SJSA1 (cell line): ENCODE data around the gene PACRG. TPM values are rescaled to one million over a fixed set of nuclear protein-coding genes. Genes with fewer than 3 reads are reported as not detected.

Experiments used
- DNase-seq, 2 experiments: peaks; one replicate each; pipeline ENCODE4 v3.0.0-alpha.2; 2015 to 2020; ENCODE audit warnings: low spot score in 2 of 2, low read depth in 1 of 2
- H3K27ac ChIP-seq: fragments of 250-450 bp; sonication (Bioruptor Pico); 2 replicates; pipeline ENCODE4 v1.5.1; 2020; ENCODE audit warnings: mild to moderate bottlenecking, moderate library complexity
- H3K27me3 ChIP-seq: fragments of 250-450 bp; sonication (Bioruptor Pico); replicated peaks from 2 replicates; pipeline ENCODE4 v1.5.1; 2020; ENCODE audit warnings: mild to moderate bottlenecking, moderate library complexity
- H3K36me3 ChIP-seq: fragments of 250-450 bp; sonication (Bioruptor Pico); 2 replicates; pipeline ENCODE4 v1.5.1; 2020; ENCODE audit warnings: mild to moderate bottlenecking
- H3K4me1 ChIP-seq: fragments of 250-450 bp; sonication (Bioruptor Pico); replicated peaks from 2 replicates; pipeline ENCODE4 v1.6.1; 2021; ENCODE audit warnings: mild to moderate bottlenecking
- H3K4me3 ChIP-seq: fragments of 250-450 bp; sonication (Bioruptor Pico); 2 replicates; pipeline ENCODE4 v1.5.1; 2020; ENCODE audit warnings: mild to moderate bottlenecking
- H3K9me3 ChIP-seq: fragments of 250-450 bp; sonication (Bioruptor Pico); replicated peaks from 2 replicates; pipeline ENCODE4 v1.5.1; 2020; ENCODE audit warnings: mild to moderate bottlenecking
- total RNA-seq: library from RNA; depleted of rRNA; stranded (reverse); fragments of >200 nt; shearing (Covaris generic); gene quantifications from 2 replicates; pipeline ENCODE4 v1.2.3, GENCODE V29; 2014

PACRG gene
- total RNA-seq, 1 experiment from 2014 or later = not detected

DNA sequence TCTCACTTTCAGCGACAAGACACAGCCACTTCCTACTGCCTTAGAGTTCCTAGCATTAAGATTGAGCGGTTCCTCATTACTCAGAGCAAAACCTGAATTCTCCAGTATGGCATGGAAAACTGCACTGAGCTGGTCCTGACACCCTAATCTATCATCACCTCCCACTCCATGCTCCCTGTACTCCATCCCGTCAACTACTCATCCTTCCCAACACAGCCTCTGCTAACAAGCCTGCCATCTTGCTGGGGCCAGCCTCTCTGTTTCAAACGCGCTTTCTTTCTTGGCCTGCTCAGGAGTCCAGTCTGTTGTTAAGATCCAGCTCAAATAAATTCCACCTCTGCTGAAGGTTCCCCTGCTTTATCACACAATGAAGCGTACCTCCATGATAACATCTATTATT is 12.2 kb upstream of the PACRG start:
- DNase-seq = no peak
- H3K27me3 ChIP-seq = no peaks in the 10 kb centered on the region
- no peaks in the 10 kb centered on the region for H3K36me3 ChIP-seq

GRCh38 chr6:162719528-162719927 is 8.2 kb upstream of the PACRG start:
- H3K4me3 ChIP-seq = no peak overlapping the region
- no peaks in the 10 kb centered on the region for H3K4me1 ChIP-seq
- no peaks in the 10 kb centered on the region; the same call in 1 of the 2 replicates for H3K9me3 ChIP-seq
- H3K27me3 ChIP-seq = no peaks in the 10 kb centered on the region; the same call in 1 of the 2 replicates
- no peak overlapping the region for H3K27ac ChIP-seq
- no peaks in the 10 kb centered on the region for H3K36me3 ChIP-seq
- no peak for DNase-seq

More for the DNA sequence above, 12.2 kb upstream of the PACRG start:
- Histone ChIP-seq H3K4me3 (no peak overlapping the region), H3K4me1 (no peaks in the 10 kb centered on the region), H3K27ac (no peak overlapping the region), H3K9me3 (no peaks in the 10 kb centered on the region; the same call in 1 of the 2 replicates)

GRCh38 chr6:162721404-162721687 is 6.4 kb upstream of the PACRG start:
- H3K4me1 ChIP-seq = no peaks in the 10 kb centered on the region
- H3K27ac ChIP-seq = no peak overlapping the region
- no peak overlapping the region for H3K4me3 ChIP-seq
- H3K36me3 ChIP-seq = no peaks in the 10 kb centered on the region
- DNase-seq = no peak
- H3K9me3 ChIP-seq = no peaks in the 10 kb centered on the region; the same call in 1 of the 2 replicates
- no peaks in the 10 kb centered on the region; the same call in 1 of the 2 replicates for H3K27me3 ChIP-seq

DNA sequence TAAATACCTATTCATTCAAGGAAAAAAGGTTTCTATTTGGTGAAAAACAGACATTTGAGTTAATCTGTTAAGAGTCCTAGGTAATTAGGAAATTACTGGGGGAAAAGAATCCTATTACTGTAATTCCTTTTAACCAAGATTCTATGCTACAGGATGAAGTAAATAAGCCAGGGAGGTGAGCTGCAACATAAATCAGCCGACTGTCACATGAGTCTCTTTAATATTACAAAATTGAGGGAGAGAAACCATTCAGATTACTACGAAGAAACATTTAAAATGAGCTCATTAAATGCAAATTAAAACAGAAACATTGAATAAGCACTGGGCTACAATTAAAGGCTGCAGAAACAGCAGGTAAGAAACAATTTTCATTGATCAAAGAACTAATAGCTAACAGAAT is 5.5 kb upstream of the PACRG start:
- Histone ChIP-seq H3K27me3 (no peaks in the 10 kb centered on the region; the same call in 1 of the 2 replicates), H3K36me3 (no peaks in the 10 kb centered on the region), H3K4me1 (no peaks in the 10 kb centered on the region), H3K27ac (no peak overlapping the region), H3K4me3 (no peak overlapping the region), H3K9me3 (no peaks in the 10 kb centered on the region)
- DNase-seq = no peak

- H3K4me1 ChIP-seq = no peaks in the 10 kb centered on the region
- no peak overlapping the region for H3K4me3 ChIP-seq
- H3K9me3 ChIP-seq = no peaks in the 10 kb centered on the region
- no peaks in the 10 kb centered on the region; the same call in 1 of the 2 replicates for H3K27me3 ChIP-seq
- H3K27ac ChIP-seq = no peak overlapping the region
- H3K36me3 ChIP-seq = no peaks in the 10 kb centered on the region
- DNase-seq = no peak
Measured at GRCh38 chr6:162722633-162723032, 5.1 kb upstream of the PACRG start.

DNA sequence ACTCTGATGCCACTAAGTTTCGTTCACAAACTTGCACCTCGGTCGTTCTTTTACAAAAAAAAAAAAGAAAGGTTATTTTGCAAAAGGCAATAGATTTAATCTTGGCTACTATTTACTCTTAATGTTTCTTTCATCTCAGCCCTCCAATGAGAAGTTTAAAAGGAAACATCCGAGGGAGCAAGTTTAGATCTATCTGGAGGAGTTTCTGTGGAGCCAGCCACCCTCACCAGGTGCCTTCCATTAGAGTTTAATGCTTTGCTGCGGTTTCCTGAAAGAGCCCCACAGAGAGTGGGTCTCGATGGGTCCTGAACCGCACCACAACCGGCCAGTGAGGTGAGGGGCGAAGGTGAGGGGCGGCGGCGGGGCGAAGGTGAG is 840 bp upstream of the PACRG start:
- no peaks in the 10 kb centered on the region; the same call in 1 of the 2 replicates for H3K27me3 ChIP-seq
- H3K27ac ChIP-seq = no peak overlapping the region
- H3K4me1 ChIP-seq = no peaks in the 10 kb centered on the region
- H3K4me3 ChIP-seq = peak overlapping the region; percentile 75
- no peak for DNase-seq
- no peaks in the 10 kb centered on the region for H3K9me3 ChIP-seq
- H3K36me3 ChIP-seq = no peaks in the 10 kb centered on the region

DNA sequence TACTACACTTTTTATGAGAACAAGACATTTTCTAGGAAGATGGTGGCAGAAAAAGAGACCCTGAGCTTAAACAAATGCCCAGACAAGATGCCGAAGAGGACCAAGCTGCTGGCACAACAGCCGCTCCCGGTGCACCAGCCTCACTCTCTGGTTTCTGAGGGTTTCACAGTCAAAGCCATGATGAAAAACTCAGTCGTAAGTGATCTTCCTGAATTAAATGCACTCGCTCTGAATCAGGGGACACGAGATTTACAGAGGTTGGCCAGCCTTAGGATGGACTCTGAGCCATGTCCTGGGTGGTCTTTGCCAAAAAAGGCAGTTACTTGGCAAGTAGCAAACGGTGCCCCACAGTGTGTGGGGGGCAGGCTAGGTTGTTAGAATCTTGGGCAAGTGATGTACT is 423 bp downstream of the PACRG start:
- H3K9me3 ChIP-seq = no peaks in the 10 kb centered on the region
- no peaks in the 10 kb centered on the region for H3K36me3 ChIP-seq
- no peak for DNase-seq
- peak overlapping the region; percentile 75 for H3K4me3 ChIP-seq
- H3K27ac ChIP-seq = peak overlapping the region; percentile 5; the same call in 1 of the 2 replicates
- H3K27me3 ChIP-seq = no peaks in the 10 kb centered on the region
- H3K4me1 ChIP-seq = no peaks in the 10 kb centered on the region

DNA sequence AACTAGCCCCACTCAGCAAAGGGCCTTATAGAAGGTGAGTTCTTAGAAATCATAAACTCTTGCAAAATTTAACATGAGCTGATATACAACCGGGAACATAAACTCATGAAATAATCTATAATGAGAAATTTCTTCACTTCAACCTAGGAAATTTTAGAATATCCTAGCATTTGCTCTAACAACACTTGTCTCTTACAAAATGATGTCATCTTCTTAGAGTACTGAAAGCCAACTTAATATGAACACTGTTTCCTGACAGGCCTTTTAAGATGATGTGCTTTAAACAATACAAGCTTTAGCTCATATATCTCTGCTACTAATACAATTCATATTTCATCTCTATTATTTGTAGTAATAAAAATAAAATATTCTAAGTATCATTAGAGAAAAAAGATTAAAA is 932 bp downstream of the PACRG start:
- Histone ChIP-seq H3K36me3 (no peaks in the 10 kb centered on the region), H3K27me3 (no peaks in the 10 kb centered on the region), H3K9me3 (no peaks in the 10 kb centered on the region), H3K4me3 (no peak overlapping the region), H3K27ac (no peak overlapping the region), H3K4me1 (no peaks in the 10 kb centered on the region)
- DNase-seq = no peak

- H3K4me3 ChIP-seq = no peak overlapping the region
- no peaks in the 10 kb centered on the region for H3K36me3 ChIP-seq
- no peaks in the 10 kb centered on the region for H3K27me3 ChIP-seq
- no peaks in the 10 kb centered on the region for H3K4me1 ChIP-seq
- no peak for DNase-seq
- H3K27ac ChIP-seq = no peak overlapping the region
- H3K9me3 ChIP-seq = no peaks in the 10 kb centered on the region
Measured at GRCh38 chr6:162730502-162730901, 2.7 kb downstream of the PACRG start.

DNA sequence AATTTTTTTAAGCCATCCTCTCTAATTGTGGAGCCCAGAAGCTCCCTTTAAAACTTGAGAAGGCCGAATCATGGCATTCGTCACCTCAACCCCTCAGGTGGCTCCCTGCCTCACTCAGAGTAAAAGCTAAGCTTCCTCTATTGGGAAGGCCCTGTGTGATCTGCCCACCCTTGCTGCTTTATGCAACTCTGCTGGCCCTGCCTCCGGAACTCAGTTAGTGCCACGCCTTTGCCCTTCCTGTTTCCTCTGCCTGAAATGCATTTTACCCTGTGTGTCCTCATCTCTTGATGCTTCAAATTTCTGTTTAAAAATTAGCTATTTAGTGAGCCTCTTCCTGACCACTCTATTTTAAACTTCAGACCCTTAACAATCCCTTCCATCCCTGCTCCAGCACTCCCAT is 5.7 kb downstream of the PACRG start:
- no peaks in the 10 kb centered on the region for H3K36me3 ChIP-seq
- H3K4me1 ChIP-seq = no peaks in the 10 kb centered on the region
- no peak overlapping the region for H3K4me3 ChIP-seq
- no peaks in the 10 kb centered on the region for H3K27me3 ChIP-seq
- DNase-seq = no peak
- no peak overlapping the region for H3K27ac ChIP-seq
- no peaks in the 10 kb centered on the region for H3K9me3 ChIP-seq

DNA sequence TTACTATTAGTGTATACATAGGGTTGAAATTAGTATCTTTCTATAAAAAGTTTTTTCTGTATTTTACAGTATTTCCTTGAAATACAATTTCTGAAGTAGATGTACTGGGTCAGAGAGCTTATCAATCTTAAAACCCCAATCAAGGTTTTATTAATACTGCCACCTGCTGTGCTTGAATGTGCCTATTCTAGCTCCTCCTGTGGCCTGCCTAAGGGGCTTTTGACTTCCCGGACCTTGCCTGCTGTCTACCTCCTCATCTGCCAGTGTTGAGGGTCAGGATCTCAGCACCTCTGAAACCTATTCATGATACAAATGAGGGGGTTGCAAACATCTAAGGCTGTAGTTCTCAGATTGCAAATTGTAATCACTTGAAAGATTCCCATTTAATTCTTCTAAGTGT is 9.2 kb downstream of the PACRG start:
- no peaks in the 10 kb centered on the region for H3K27me3 ChIP-seq
- H3K9me3 ChIP-seq = no peaks in the 10 kb centered on the region
- no peaks in the 10 kb centered on the region for H3K4me1 ChIP-seq
- no peak overlapping the region for H3K27ac ChIP-seq
- H3K4me3 ChIP-seq = no peak overlapping the region
- no peak for DNase-seq
- no peaks in the 10 kb centered on the region for H3K36me3 ChIP-seq

DNA sequence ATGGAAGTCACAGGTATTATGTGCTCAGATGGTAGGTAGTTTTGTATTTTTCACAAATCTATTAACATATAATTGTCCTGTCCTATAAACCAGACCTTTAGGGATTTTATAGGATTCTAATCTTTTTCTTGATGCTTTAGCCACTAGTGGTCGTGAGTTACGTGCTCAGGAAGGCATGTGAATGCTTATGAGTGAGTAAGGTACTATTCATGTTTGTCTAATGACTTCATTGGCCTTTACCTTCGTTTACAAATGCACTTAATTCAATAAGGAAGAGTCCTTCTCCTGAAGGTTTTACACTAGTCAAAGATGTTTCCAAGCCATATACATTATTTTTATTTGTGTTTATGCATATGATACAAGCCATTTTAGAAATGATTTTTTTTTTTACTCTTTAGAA is 23.0 kb downstream of the PACRG start:
- no peak for DNase-seq

GRCh38 chr6:162751211-162751859 is 23.6 kb downstream of the PACRG start:
- no peaks in the 10 kb centered on the region for H3K27me3 ChIP-seq
- H3K27ac ChIP-seq = no peak overlapping the region
- no peak overlapping the region for H3K4me3 ChIP-seq
- no peaks in the 10 kb centered on the region for H3K4me1 ChIP-seq
- no peak for DNase-seq
- no peaks in the 10 kb centered on the region for H3K36me3 ChIP-seq
- H3K9me3 ChIP-seq = no peaks in the 10 kb centered on the region

More for the DNA sequence above, 23.0 kb downstream of the PACRG start:
- no peaks in the 10 kb centered on the region for H3K27me3 ChIP-seq
- H3K4me3 ChIP-seq = no peak overlapping the region
- no peak overlapping the region for H3K27ac ChIP-seq
- H3K4me1 ChIP-seq = no peaks in the 10 kb centered on the region
- H3K9me3 ChIP-seq = no peaks in the 10 kb centered on the region
- no peaks in the 10 kb centered on the region for H3K36me3 ChIP-seq

DNA sequence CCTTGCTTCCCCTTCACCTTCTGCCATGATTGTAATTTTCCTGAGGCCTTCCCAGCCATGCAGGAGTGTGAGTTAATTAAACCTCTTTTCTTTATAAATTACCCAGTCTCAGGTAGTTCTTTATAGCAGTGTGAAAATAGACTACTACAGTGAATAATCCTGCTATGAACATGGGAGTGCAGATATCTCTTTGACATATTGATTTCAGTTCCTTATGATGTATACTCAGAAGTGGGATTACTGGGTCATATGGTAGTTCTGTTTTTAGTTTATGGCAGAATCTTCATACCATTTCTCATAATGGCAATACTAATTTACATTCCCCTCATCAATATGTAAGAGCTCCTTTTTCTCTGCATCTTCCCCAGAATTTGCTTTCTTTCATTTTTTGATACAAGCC is 26.0 kb downstream of the PACRG start:
- H3K36me3 ChIP-seq = no peaks in the 10 kb centered on the region
- H3K9me3 ChIP-seq = no peaks in the 10 kb centered on the region
- no peaks in the 10 kb centered on the region for H3K27me3 ChIP-seq
- H3K4me3 ChIP-seq = no peak overlapping the region
- H3K4me1 ChIP-seq = no peaks in the 10 kb centered on the region
- no peak overlapping the region for H3K27ac ChIP-seq
- DNase-seq = no peak

DNA sequence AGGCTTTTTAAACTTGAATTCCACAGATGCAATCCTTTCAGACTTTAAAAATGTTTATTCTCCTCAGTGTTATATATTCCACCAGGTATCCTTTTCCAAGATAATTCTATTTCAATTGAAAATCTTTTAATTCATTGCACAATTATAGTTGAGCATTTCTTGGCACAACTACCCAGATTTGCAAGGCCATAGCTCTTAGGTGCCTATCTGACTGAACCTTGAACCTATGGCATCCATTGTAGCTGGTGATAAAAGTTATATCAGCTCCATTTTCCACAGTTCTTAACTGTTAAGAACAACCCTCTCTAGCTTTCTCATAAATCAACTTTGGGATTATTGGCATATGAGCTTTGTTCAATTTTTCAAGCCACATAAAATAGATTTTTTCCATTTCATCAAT is 42.4 kb downstream of the PACRG start:
- H3K27ac ChIP-seq = no peak overlapping the region
- H3K27me3 ChIP-seq = no peaks in the 10 kb centered on the region
- no peaks in the 10 kb centered on the region for H3K9me3 ChIP-seq
- no peak for DNase-seq
- H3K4me3 ChIP-seq = no peak overlapping the region
- no peaks in the 10 kb centered on the region for H3K4me1 ChIP-seq
- H3K36me3 ChIP-seq = no peaks in the 10 kb centered on the region
